H1 (cell line): ENCODE measurements around the gene CD3D. TPM values are rescaled to one million over a fixed set of nuclear protein-coding genes. Genes with fewer than 3 reads are reported as not detected.

Experiments
- KDM1A ChIP-seq: fragments of 200-600, 300-600 bp; sonication (generic); IDR thresholded peaks from 2 replicates; pipeline ENCODE4 v1.7.1; 2016; ENCODE audit warnings: mild to moderate bottlenecking, low read length, borderline replicate concordance
- POLR2A ChIP-seq, 2 experiments: IDR thresholded peaks; 1 replicate in 1 of 2; 2 replicates in 1 of 2; pipeline ENCODE4 v1.6.1; 2011; ENCODE audit warnings: low read depth in 2 of 2, low read length in 2 of 2, mild to moderate bottlenecking in 2 of 2; ENCODE audit errors: control extremely low read depth in 1 of 2
- RAD21 ChIP-seq, 2 experiments: IDR thresholded peaks in 1 of 2; conservative IDR thresholded peaks in 1 of 2; 2 replicates each; pipeline ENCODE4 v1.6.1; 2011; ENCODE audit warnings: low read depth in 2 of 2, low read length in 2 of 2, improper control_type of control experiment in 1 of 2, inconsistent platforms in 1 of 2, mild to moderate bottlenecking in 1 of 2, moderate library complexity in 1 of 2
- RFX5 ChIP-seq: IDR thresholded peaks from 2 replicates; pipeline ENCODE4 v1.6.1; 2011; ENCODE audit warnings: low read depth, low read length, improper control_type of control experiment, borderline replicate concordance
- TAF1 ChIP-seq: IDR thresholded peaks from 2 replicates; pipeline ENCODE4 v1.6.1; 2011; ENCODE audit warnings: mild to moderate bottlenecking, low read depth, low read length
- YY1 ChIP-seq: IDR thresholded peaks from 2 replicates; pipeline ENCODE4 v1.6.1; 2011; ENCODE audit warnings: low read depth, mild to moderate bottlenecking, low read length
- polyA plus RNA-seq, 7 experiments: library from polyadenylated mRNA; depleted of rRNA in 3 of 7; stranded (reverse) in 5 of 7; unstranded in 2 of 7; fragments of >200 nt in 5 of 7; fragments of 200-250 nt in 2 of 7; gene quantifications; 1 replicate in 5 of 7; 2 replicates in 1 of 7; 4 replicates in 1 of 7; pipeline versions ENCODE4 v1.2.1 to v1.2.3, GENCODE V29; 2011 to 2013; ENCODE audit warnings: missing spikeins in 2 of 7, mixed read lengths in 2 of 7
- total RNA-seq: library from RNA; stranded (reverse); fragmentation: NEBNext Ultra II Directional; extraction: Animal tissue kit (Norgen Biotek cat#: 25700); gene quantifications from 2 replicates; pipeline ENCODE4 v1.2.1, GENCODE V29; 2021

The CD3D gene
- total and polyA plus RNA-seq, 2 of the 8 experiments (the other 6 are each of a cell fraction or from before 2014, with no cell fraction given) = not detected

- no peak for TF ChIP-seq KDM1A
- no peak for TF ChIP-seq YY1
- TF ChIP-seq POLR2A (IDR thresholded peaks at IDR 0.05; ENCODE audit: control extremely low read depth in 1 of 2, low read depth in 2 of 2, low read length in 2 of 2) = no peak
- no peak for TF ChIP-seq RFX5
- TF ChIP-seq RAD21 (IDR thresholded peaks at IDR 0.05 in 1 of 2, conservative IDR thresholded peaks at IDR 0.05 in 1 of 2; ENCODE audit: low read depth in 2 of 2, low read length in 2 of 2) = peak in 1 of 2 experiments; percentile 28
- TF ChIP-seq TAF1 = no peak
Observed at GRCh38 chr11:118353084-118353710, 10.7 kb upstream of the CD3D start (continued).
